Endothelial cell of umbilical vein (primary cell): ENCODE results near the gene SPDYC. TPM values are rescaled to one million over a fixed set of nuclear protein-coding genes. Genes with fewer than 3 reads are reported as not detected.

Experiments
- BruUV-seq: library from RNA; stranded (reverse); fragments of 400-500 nt; replicated peaks from 2 replicates; lab custom pipeline; 2021; lab: Mats Ljungman, UMichigan
- CTCF ChIA-PET: fragments of 300-600, 350-600 bp; sonication (Branson Sonifier 250); formaldehyde crosslinking; loops from one replicate; lab custom pipeline; 2021; ENCODE audit warnings: antibody characterized with exemption, inconsistent platforms; lab: Charles Lee
- POLR2A ChIA-PET: fragments of 300-600, 350-600 bp; sonication (Branson Sonifier 250); formaldehyde crosslinking; loops from one replicate; lab custom pipeline; 2021; ENCODE audit warnings: antibody characterized with exemption, inconsistent platforms; lab: Charles Lee
- DNase-seq: peaks from one replicate; pipeline ENCODE4 v3.0.0-alpha.2; 2011; ENCODE audit warnings: low read depth, low spot score
- FAIRE-seq: peaks from 2 replicates; lab custom pipeline; 2011; peaks lifted over from hg19 to GRCh38; lab: Jason Lieb, UNC
- H2AFZ ChIP-seq: 2 replicates; pipeline ENCODE4 v1.6.0; 2012; ENCODE audit warnings: low read depth, low read length, control low read depth, inconsistent platforms
- H3K27ac ChIP-seq: 2 replicates; pipeline ENCODE4 v1.5.1; 2011; ENCODE audit warnings: low read depth, mild to moderate bottlenecking, control low read depth, low read length, moderate library complexity; ENCODE audit not compliant: insufficient read depth
- H3K27me3 ChIP-seq, 2 experiments: 2 replicates each; pipeline versions ENCODE4 v1.6.0 to v1.6.1; 2011; ENCODE audit warnings: low read length in 2 of 2, mixed read lengths in 1 of 2; ENCODE audit not compliant: control insufficient read depth in 2 of 2, insufficient read depth in 2 of 2
- H3K36me3 ChIP-seq, 2 experiments: 2 replicates in 1 of 2; 3 replicates in 1 of 2; pipeline ENCODE4 v1.5.1; 2011; ENCODE audit warnings: low read length in 2 of 2, mild to moderate bottlenecking in 1 of 2, moderate library complexity in 1 of 2; ENCODE audit not compliant: control insufficient read depth in 2 of 2, insufficient read depth in 2 of 2; ENCODE audit errors: extremely low read depth in 1 of 2
- H3K4me1 ChIP-seq: 3 replicates; pipeline ENCODE4 v1.5.1; 2011; ENCODE audit warnings: mild to moderate bottlenecking, low read length; ENCODE audit not compliant: control insufficient read depth, insufficient read depth; ENCODE audit errors: extremely low read depth
- H3K4me2 ChIP-seq: 2 replicates; pipeline ENCODE4 v1.6.1; 2011; ENCODE audit warnings: low read length, control low read depth, mixed read lengths; ENCODE audit not compliant: insufficient read depth
- H3K4me3 ChIP-seq, 3 experiments: fragments of 200-600 bp in 1 of 3; sonication (generic), shearing (Covaris generic) in 1 of 3; replicated peaks in 1 of 3; 2 replicates each; pipeline ENCODE4 v1.5.1; 2011 to 2016; ENCODE audit warnings: control low read depth in 3 of 3, low read length in 3 of 3, mild to moderate bottlenecking in 2 of 3, inconsistent platforms in 1 of 3, low read depth in 1 of 3, moderate library complexity in 1 of 3; ENCODE audit not compliant: insufficient read depth in 1 of 3
- H3K79me2 ChIP-seq: 2 replicates; pipeline ENCODE4 v1.6.0; 2012; ENCODE audit warnings: low read length, inconsistent platforms; ENCODE audit not compliant: control insufficient read depth, insufficient read depth
- H3K9ac ChIP-seq: replicated peaks from 2 replicates; pipeline ENCODE3; 2011; ENCODE audit warnings: low read length, control low read depth; ENCODE audit not compliant: insufficient read depth; ENCODE audit errors: extremely low read depth
- H3K9me1 ChIP-seq: replicated peaks from 3 replicates; pipeline ENCODE4 v1.6.0; 2011; ENCODE audit warnings: mild to moderate bottlenecking, low read length; ENCODE audit not compliant: control insufficient read depth, insufficient read depth; ENCODE audit errors: extremely low read depth
- H3K9me3 ChIP-seq: replicated peaks from 2 replicates; pipeline ENCODE4 v1.5.1; 2012; ENCODE audit warnings: low read length, inconsistent platforms; ENCODE audit not compliant: control insufficient read depth, insufficient read depth
- H4K20me1 ChIP-seq: replicated peaks from 2 replicates; pipeline ENCODE3; 2011; ENCODE audit warnings: mild to moderate bottlenecking, low read length; ENCODE audit not compliant: control insufficient read depth, insufficient read depth; ENCODE audit errors: extremely low read depth
- CTCF ChIP-seq, 2 donors: IDR thresholded peaks; 1 replicate in 1 of 2; 2 replicates in 1 of 2; pipeline ENCODE4 v1.5.1; 2011; ENCODE audit warnings: low read length in 2 of 2, mild to moderate bottlenecking in 2 of 2, moderate library complexity in 2 of 2, control low read depth in 1 of 2, inconsistent platforms in 1 of 2, low read depth in 1 of 2; ENCODE audit not compliant: insufficient read depth in 1 of 2; ENCODE audit errors: extremely low read depth in 1 of 2
- EZH2 ChIP-seq: IDR thresholded peaks from 2 replicates; pipeline ENCODE4 v1.6.1; 2012; ENCODE audit warnings: borderline replicate concordance, low read depth, mild to moderate bottlenecking, moderate library complexity, low read length, inconsistent platforms; ENCODE audit not compliant: severe bottlenecking
- FOS ChIP-seq: IDR thresholded peaks from 2 replicates; pipeline ENCODE4 v1.6.1; 2011; ENCODE audit warnings: mild to moderate bottlenecking, low read length, moderate library complexity, borderline replicate concordance; ENCODE audit not compliant: insufficient read depth
- GATA2 ChIP-seq: IDR thresholded peaks from 2 replicates; pipeline ENCODE4 v1.7.0; 2011; ENCODE audit warnings: low read depth, mild to moderate bottlenecking, moderate library complexity, mixed read lengths, low read length; ENCODE audit not compliant: insufficient read length, insufficient read depth
- JUN ChIP-seq: IDR thresholded peaks from 2 replicates; pipeline ENCODE4 v1.6.1; 2011; ENCODE audit warnings: borderline replicate concordance, low read depth; ENCODE audit not compliant: insufficient read length, insufficient read depth
- MYC ChIP-seq: IDR thresholded peaks from one replicate; pipeline ENCODE4 v1.6.1; 2011; ENCODE audit warnings: mild to moderate bottlenecking, low read depth, low read length
- POLR2A ChIP-seq: IDR thresholded peaks from 2 replicates; pipeline ENCODE4 v1.6.1; 2012; ENCODE audit warnings: low read depth, mild to moderate bottlenecking, control low read depth, low read length
- POLR2AphosphoS5 ChIP-seq: IDR thresholded peaks from 2 replicates; pipeline ENCODE4 v1.6.1; 2012; ENCODE audit warnings: low read depth, mild to moderate bottlenecking, control low read depth, low read length, moderate library complexity; ENCODE audit not compliant: insufficient read depth
- dilution Hi-C: fragments of 300-500 bp; cut with MboI; formaldehyde crosslinking; loops from one replicate; pipeline ENCODE4 v1.15.0; 2019; ENCODE audit warnings: low sequenced_read_pairs; ENCODE audit not compliant: extremely low pct_ligation_motif_present
- intact Hi-C: fragments of 100-400 bp; cut with micrococcal nuclease; formaldehyde crosslinking; loops from one replicate; pipeline ENCODE4 v1.10.0; 2022
- polyA plus RNA-seq, 4 experiments: library from polyadenylated mRNA; depleted of rRNA in 3 of 4; stranded (reverse) in 3 of 4; unstranded in 1 of 4; fragments of >200 nt; gene quantifications; 2 replicates each; pipeline versions ENCODE4 v1.2.1 to v1.2.3, GENCODE V29; 2011 to 2012; ENCODE audit warnings: missing spikeins in 1 of 4
- total RNA-seq: library from RNA; stranded (reverse); gene quantifications from 2 replicates; pipeline ENCODE4 v1.2.3, GENCODE V29; 2021

The SPDYC gene
- total and polyA plus RNA-seq, 2 donors (not counting 3 experiments of a cell fraction or from before 2014, with no cell fraction given) = not detected

DNA sequence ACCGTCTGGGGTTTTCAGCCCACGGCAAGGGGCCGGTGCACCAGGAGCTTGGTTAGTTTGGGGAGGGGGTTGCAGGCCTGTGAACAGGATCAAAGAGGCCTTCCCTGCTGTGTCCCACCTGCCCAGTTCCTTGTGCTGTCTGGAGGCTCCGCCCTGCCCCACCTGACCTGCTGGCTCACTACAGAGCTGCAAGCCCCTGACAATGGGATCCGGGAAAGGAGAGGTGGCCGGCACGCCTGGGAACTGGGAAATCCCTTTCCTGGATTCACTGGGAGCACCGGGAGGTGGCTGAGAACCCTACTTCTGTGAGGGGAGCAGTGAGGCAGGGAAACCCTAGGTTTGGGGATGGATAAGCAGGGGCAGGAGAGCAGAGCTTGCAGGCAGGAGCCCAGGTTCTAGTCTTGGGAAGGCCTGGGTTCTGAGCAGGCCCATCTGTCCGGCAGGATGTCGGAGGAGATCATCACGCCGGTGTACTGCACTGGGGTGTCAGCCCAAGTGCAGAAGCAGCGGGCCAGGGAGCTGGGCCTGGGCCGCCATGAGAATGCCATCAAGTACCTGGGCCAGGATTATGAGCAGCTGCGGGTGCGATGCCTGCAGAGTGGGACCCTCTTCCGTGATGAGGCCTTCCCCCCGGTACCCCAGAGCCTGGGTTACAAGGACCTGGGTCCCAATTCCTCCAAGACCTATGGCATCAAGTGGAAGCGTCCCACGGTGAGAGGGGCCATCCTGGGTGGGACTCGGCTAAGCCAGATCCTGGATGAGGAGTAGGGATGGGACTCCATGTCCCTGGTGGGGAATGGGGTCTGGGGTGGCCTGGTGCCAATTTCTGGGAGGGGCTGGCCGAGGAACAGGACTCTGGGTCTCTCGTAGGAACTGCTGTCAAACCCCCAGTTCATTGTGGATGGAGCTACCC, 12.5 kb downstream of the SPDYC start:
- peak; percentile 28 for DNase-seq
- peak overlapping the region; percentile 84 for H3K4me2 ChIP-seq
- BruUV-seq = TSS peak; percentile 20
- H3K9ac ChIP-seq = peak overlapping the region; percentile 83
- POLR2A ChIA-PET = interaction anchor here (1.0 to 1.3 kb wide), 2 partner anchors 14 to 48 kb away, joined by 3 to 4 read pairs; partner anchors contain the start of gene SYVN1
- H3K4me3 ChIP-seq = peak overlapping the region; percentile 80 to 92 (median 86)
- peaks cover 0 to 13% of the 10 kb centered on the region in 2 experiments for H3K36me3 ChIP-seq
- CTCF ChIA-PET = interaction anchor here (1.0 to 3.4 kb wide), 14 partner anchors 13 to 147 kb away, joined by 3 to 27 read pairs (median 8); partner anchors contain the start of genes FAU, MRPL49, SPDYC and SYVN1
- H2AFZ ChIP-seq = peak overlapping the region; percentile 55
- no peaks in the 10 kb centered on the region for H3K9me1 ChIP-seq
- H4K20me1 ChIP-seq = no peaks in the 10 kb centered on the region
- FAIRE-seq = peak; percentile 62
- no peak for TF ChIP-seq JUN
- TF ChIP-seq CTCF (IDR thresholded peaks at IDR 0.05; ENCODE audit: extremely low read depth in 1 of 2, insufficient read depth in 1 of 2, low read depth in 1 of 2, low read length in 2 of 2) = no peak
- no peak for TF ChIP-seq GATA2
- no peak for TF ChIP-seq EZH2
- TF ChIP-seq MYC = no peak
- no peak for TF ChIP-seq POLR2AphosphoS5
- TF ChIP-seq FOS = no peak
- no peak for TF ChIP-seq POLR2A
- peaks cover 22% of the 10 kb centered on the region for H3K79me2 ChIP-seq
- peak overlapping the region; percentile 58 for H3K27ac ChIP-seq
- no peaks in the 10 kb centered on the region for H3K27me3 ChIP-seq
- intact Hi-C loops (no loop called here), dilution Hi-C loops (no loop called here)
- no peaks in the 10 kb centered on the region for H3K9me3 ChIP-seq
- H3K4me1 ChIP-seq = peaks cover 9% of the 10 kb centered on the region
